ENCODE data around the gene ITM2B. TPM values are rescaled to one million over a fixed set of nuclear protein-coding genes. Genes with fewer than 3 reads are reported as not detected.

Gene ITM2B
- total and polyA plus RNA-seq, 9 donors: 185 to 426 (median 336) TPM

DNA sequence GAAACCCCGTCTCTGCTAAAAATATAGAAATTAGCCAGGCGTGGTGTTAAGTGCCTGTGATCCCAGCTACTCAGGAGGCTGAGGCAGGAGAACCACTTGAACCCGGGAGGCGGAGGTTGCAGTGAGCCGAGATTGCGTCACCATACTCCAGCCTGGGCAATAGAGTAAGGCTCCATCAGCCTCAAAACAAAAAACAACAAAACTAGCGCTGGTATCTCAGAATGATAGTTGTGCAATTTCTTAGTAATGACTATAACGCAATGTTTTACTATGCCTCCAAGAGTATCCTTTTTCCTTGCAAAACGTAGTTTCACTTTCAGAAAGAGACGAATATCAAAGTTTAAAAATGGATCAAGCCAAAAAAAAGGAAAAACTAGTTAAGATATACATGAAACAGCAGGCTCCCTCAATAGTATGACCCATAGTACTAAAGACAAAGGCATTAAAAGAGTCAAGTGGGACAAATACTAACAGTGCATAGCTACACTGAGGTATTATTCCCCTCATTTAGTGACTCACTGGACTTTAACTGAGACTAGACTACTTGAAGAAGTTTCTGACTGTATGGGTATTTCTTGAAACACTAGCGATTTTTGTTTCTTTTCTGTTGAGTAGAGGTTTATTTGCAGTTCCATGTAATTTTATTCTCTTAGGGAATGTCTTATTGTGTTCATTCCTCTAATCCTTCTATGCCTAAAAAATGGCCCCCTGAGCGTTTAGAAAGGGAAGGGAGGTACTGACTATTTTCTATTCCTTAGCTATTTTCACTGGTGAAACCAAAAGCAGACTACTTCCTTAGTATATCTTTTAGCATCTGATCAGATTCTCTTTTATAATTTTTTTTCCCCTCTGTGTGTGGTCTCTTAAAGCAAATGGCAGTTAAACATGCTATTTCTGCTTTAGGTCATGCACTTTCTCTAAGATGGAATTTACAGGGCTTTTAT is 10.4 kb upstream of the ITM2B start:
- Histone ChIP-seq H3K36me3 (ENCODE audit: control insufficient read depth, insufficient read depth, low read length) (no peaks in the 10 kb centered on the region), H3K27me3 (ENCODE audit: control insufficient read depth, insufficient read depth, low read length) (peaks cover 4% of the 10 kb centered on the region), H3K4me3 (ENCODE audit: low read length) (no peak overlapping the region), H3K9me3 (replicated peaks; ENCODE audit: control insufficient read depth, low read depth, low read length) (no peaks in the 10 kb centered on the region), H3K27ac (ENCODE audit: low read length) (peak overlapping the region; percentile 23), H3K4me1 (ENCODE audit: control insufficient read depth, insufficient read depth, low read length) (no peaks in the 10 kb centered on the region)
- no peak for DNase-seq
- WGBS (ENCODE audit: insufficient coverage): 90% methylated on average over 4 of the region's 12 CpGs

DNA sequence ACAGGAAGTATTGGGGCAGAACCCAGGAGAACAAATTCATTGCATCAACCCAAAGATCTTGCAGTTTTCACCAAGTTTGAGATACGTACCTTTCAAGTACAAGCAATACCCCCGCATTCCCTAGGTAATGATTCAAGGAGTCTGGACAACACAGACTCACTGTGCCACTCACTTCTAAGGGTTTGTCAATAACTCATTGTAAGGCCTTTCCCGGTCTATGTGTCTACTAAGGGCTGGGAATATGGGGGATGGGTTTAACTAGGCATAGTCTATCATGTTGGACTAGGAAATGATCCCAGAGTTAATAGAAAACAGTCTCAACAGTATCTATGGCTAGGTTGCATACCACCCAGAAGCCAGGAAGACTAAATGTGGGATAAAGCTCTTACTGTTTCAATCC is 8.3 kb upstream of the ITM2B start:
- Histone ChIP-seq H3K27ac (ENCODE audit: low read length) (no peak overlapping the region), H3K4me1 (ENCODE audit: control insufficient read depth, insufficient read depth, low read length) (no peaks in the 10 kb centered on the region), H3K9me3 (replicated peaks; ENCODE audit: control insufficient read depth, low read depth, low read length) (no peaks in the 10 kb centered on the region), H3K4me3 (ENCODE audit: low read length) (no peak overlapping the region), H3K27me3 (ENCODE audit: control insufficient read depth, insufficient read depth, low read length) (peaks cover 4% of the 10 kb centered on the region), H3K36me3 (ENCODE audit: control insufficient read depth, insufficient read depth, low read length) (no peaks in the 10 kb centered on the region)
- DNase-seq: no peak
- WGBS (ENCODE audit: insufficient coverage): 100% methylated on average over 1 of the region's 3 CpGs

DNA sequence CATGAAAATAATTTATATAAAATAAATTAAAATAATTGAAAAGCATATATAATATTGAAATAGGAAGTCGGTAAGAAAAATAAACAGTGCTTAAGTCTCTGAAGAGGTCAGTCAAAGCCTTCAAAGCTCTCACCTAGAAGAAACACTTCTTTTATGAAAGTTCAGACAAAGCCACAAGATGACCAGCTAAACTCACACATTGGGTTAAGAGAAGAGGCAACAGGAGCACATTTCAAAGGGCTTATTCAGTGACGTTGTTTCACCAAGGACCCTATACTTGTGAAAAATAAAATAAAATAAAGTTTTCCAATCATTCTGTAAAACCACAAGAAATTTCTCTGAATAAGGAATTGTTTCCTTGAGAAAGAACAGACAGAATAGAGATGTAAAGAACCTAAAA is 2.5 kb upstream of the ITM2B start:
- DNase-seq: no peak
- H3K27ac ChIP-seq (ENCODE audit: low read length): no peak overlapping the region
- WGBS (ENCODE audit: insufficient coverage): no CpG with 5 or more reads among the region's 2 CpGs

DNA sequence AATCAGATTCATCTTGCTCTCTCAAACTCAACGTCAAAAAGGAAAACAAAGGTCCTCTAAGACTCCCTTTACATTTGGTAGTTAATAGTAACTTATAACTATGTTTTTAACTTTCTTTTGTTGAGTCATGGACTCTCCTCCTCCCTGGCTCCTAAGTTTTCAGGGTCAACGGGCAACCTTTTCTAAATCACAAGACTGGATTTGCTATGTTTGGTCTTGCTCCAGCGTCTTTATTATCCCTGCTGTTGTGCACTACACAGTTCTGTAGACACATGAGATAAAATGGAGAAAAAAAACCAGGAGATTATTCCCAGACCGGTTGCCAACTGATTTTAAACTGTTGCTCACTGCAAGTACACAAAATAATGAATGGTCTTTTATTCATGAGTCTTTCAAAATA is 1.9 kb upstream of the ITM2B start:
- no peaks in the 10 kb centered on the region for H3K9me3 ChIP-seq (replicated peaks; ENCODE audit: control insufficient read depth, low read depth, low read length)
- H3K4me1 ChIP-seq (ENCODE audit: control insufficient read depth, insufficient read depth, low read length): peaks cover 2% of the 10 kb centered on the region
- peaks cover 4% of the 10 kb centered on the region for H3K27me3 ChIP-seq (ENCODE audit: control insufficient read depth, insufficient read depth, low read length)
- H3K27ac ChIP-seq (ENCODE audit: low read length): no peak overlapping the region
- no peak overlapping the region for H3K4me3 ChIP-seq (ENCODE audit: low read length)
- WGBS (ENCODE audit: insufficient coverage): no CpG with 5 or more reads among the region's 4 CpGs
- no peaks in the 10 kb centered on the region for H3K36me3 ChIP-seq (ENCODE audit: control insufficient read depth, insufficient read depth, low read length)
- DNase-seq: no peak

More for the DNA sequence above, 2.5 kb upstream of the ITM2B start:
- peaks cover 2% of the 10 kb centered on the region for H3K4me1 ChIP-seq (ENCODE audit: control insufficient read depth, insufficient read depth, low read length)
- H3K36me3 ChIP-seq (ENCODE audit: control insufficient read depth, insufficient read depth, low read length): no peaks in the 10 kb centered on the region
- no peaks in the 10 kb centered on the region for H3K9me3 ChIP-seq (replicated peaks; ENCODE audit: control insufficient read depth, low read depth, low read length)
- H3K4me3 ChIP-seq (ENCODE audit: low read length): no peak overlapping the region
- peaks cover 4% of the 10 kb centered on the region for H3K27me3 ChIP-seq (ENCODE audit: control insufficient read depth, insufficient read depth, low read length)

DNA sequence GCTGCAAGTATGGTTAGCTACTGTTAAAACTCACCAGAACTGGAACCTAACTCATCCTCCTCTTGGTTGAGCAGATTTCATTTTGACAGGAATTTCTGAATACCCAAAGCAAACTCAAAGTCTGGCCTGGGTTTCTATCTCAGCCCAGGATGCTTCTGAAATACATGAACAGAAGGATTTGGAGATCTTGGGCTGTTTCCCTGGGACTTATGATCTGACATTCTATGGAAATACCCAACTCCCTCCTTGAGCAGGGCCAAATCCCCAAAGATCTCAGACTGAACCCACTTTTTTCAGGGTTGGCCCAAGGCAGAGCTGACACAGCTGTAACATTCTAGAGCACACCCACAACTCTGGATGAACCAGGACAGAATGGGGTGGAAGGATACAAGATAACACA is 1.1 kb upstream of the ITM2B start:
- Histone ChIP-seq H3K27me3 (ENCODE audit: control insufficient read depth, insufficient read depth, low read length) (peaks cover 4% of the 10 kb centered on the region), H3K4me3 (ENCODE audit: low read length) (no peak overlapping the region), H3K9me3 (replicated peaks; ENCODE audit: control insufficient read depth, low read depth, low read length) (no peaks in the 10 kb centered on the region), H3K27ac (ENCODE audit: low read length) (no peak overlapping the region), H3K4me1 (ENCODE audit: control insufficient read depth, insufficient read depth, low read length) (peaks cover 7% of the 10 kb centered on the region), H3K36me3 (ENCODE audit: control insufficient read depth, insufficient read depth, low read length) (no peaks in the 10 kb centered on the region)
- no peak for DNase-seq

DNA sequence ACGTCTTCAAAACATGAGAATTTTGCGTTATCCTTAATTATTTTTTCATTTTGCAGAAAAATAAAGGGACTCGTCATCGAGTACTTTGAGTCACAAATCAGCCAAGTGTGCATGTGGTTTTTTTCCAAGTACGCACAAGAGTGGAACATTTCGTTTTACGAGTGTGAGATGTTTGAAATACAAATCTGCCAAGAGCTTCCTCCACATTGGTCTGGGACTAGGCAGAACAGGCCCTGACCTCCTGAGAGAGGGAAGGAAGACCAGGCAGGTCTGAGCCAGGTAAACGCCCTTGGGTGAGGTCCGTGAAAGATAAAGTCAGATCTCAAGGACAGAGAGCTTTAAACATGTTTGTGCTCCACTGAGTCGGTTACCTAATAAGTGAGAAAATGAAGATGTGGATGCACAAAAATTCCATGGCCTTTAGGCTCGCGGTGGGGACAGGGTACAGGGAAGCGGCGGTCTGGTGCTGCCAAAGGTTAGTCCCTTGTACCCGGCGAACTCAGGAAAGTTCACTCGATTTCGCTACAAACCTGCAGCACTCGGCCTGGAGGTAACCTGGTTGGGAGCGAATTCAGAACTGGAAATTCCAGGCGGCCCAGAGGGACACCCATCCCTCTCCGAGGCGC is 473 bp upstream of the ITM2B start:
- DNase-seq: peak; percentile 50
- 18% methylated on average over 18 of the region's 23 CpGs for WGBS (ENCODE audit: insufficient coverage)
- Histone ChIP-seq H3K27me3 (ENCODE audit: control insufficient read depth, insufficient read depth, low read length) (peaks cover 2% of the 10 kb centered on the region), H3K4me1 (ENCODE audit: control insufficient read depth, insufficient read depth, low read length) (peaks cover 9% of the 10 kb centered on the region), H3K4me3 (ENCODE audit: low read length) (peak overlapping the region; percentile 75), H3K36me3 (ENCODE audit: control insufficient read depth, insufficient read depth, low read length) (no peaks in the 10 kb centered on the region), H3K27ac (ENCODE audit: low read length) (peak overlapping the region; percentile 71), H3K9me3 (replicated peaks; ENCODE audit: control insufficient read depth, low read depth, low read length) (no peaks in the 10 kb centered on the region)

DNA sequence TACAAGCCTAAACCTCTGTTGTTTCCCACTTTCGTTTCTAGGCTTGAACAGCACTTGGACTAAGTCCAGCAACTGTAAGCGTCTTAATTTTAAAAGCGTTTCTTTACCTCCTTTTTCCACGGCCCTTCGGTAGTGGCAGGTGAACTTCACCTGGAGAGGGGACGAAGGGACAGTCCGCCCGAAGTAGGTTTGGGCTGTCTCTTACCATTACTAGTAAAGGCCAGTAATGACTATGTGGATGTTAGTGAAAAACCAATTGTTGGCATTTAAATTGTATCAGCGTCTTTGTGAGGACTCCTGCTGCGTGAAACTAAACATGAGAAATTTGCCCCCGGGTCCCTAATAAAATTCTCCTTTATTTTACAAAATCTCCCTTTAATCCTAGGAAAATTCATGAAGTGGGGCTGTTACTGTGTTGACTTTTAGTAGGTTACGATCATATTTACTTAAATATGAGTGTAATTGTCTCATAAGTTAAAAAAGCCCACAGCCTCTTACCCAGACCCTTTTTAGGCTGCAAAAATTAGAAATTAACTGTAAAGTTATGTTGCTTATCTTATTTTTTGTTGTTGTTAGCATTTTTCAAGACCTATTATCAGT is 983 bp downstream of the ITM2B start:
- Histone ChIP-seq H3K4me3 (ENCODE audit: low read length) (peak overlapping the region; percentile 75), H3K27me3 (ENCODE audit: control insufficient read depth, insufficient read depth, low read length) (no peaks in the 10 kb centered on the region), H3K36me3 (ENCODE audit: control insufficient read depth, insufficient read depth, low read length) (no peaks in the 10 kb centered on the region), H3K4me1 (ENCODE audit: control insufficient read depth, insufficient read depth, low read length) (peaks cover 9% of the 10 kb centered on the region), H3K27ac (ENCODE audit: low read length) (peak overlapping the region; percentile 95), H3K9me3 (replicated peaks; ENCODE audit: control insufficient read depth, low read depth, low read length) (no peaks in the 10 kb centered on the region)
- 0% methylated on average over 3 of the region's 12 CpGs for WGBS (ENCODE audit: insufficient coverage)
- DNase-seq: peak; percentile 86

DNA sequence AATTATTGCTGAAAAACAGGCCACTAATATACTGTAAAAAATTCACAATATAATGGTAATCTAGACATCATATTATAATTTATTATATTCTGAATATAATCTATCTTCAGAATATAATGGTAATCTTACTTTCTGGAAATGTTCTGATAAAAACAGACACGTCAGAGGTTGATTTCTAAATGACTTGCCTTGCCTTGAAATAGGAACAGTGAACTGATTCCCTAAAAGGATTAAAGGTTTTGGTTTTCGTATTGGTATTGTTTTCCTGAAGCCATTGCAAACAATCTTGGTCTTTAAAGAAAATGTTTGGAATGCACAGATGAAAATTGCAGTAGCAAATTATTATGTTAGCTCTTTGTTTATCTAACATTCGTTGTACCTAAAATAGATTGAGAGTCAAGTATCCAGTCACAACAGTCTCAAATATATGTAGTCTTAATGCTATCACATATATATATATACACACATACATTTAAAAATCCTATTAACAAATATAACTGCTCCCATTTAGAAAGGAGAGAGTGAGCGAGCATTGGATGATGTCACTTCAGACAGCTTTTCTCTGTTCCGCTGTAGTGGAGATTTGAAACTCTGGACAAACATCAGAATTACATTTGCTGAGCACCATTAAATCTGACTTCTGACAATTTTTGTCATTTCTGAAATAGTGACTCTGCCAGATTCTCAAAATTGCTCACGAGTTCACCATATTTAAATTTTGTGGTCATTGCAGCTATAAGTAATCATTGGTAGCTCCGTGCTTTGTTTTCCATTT is 1.7 kb downstream of the ITM2B start:
- peak overlapping the region; percentile 75 for H3K4me3 ChIP-seq (ENCODE audit: low read length)
- H3K27ac ChIP-seq (ENCODE audit: low read length): peak overlapping the region; percentile 95
- no CpG with 5 or more reads among the region's 7 CpGs for WGBS (ENCODE audit: insufficient coverage)
- H3K36me3 ChIP-seq (ENCODE audit: control insufficient read depth, insufficient read depth, low read length): peaks cover 8% of the 10 kb centered on the region
- DNase-seq: peak; percentile 74
- no peaks in the 10 kb centered on the region for H3K9me3 ChIP-seq (replicated peaks; ENCODE audit: control insufficient read depth, low read depth, low read length)
- H3K4me1 ChIP-seq (ENCODE audit: control insufficient read depth, insufficient read depth, low read length): peaks cover 9% of the 10 kb centered on the region
- no peaks in the 10 kb centered on the region for H3K27me3 ChIP-seq (ENCODE audit: control insufficient read depth, insufficient read depth, low read length)

DNA sequence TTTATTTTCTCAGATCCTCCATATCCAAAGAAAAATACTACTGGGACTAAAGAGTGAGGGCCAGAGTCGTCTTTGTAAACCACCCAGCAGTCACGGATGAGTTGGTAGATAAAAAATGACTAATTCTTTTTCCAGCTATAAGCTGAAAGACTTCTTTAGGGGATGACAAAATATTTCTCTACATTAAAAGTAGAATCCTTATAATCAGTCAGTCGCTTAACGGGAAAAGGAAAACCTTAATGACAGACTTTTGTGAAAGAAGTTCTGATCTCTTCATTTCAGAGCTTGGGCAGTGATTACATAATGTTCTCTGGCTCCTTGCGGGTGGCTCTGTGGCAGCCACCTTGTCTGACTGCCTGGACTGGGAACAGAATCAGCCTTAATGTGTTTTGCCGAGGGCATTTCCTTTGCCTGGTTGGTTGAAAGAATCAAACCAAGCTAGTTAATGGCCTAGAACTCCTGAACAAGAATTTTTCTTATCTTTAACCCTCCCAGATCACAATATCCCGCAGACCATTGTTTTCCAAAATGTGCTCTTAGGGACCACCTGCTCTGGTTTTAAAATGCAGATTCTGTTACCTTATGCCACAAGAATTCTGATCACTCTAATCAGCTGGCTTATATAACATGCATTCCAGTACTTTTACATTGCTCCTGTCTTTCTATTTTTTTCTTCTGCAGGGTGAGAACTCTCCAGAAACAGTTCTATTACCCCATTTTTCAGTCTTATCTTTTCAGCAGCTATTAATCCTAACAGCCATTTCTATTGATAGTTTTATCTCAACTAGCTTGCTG is 2.5 kb downstream of the ITM2B start:
- Histone ChIP-seq H3K4me1 (ENCODE audit: control insufficient read depth, insufficient read depth, low read length) (peaks cover 9% of the 10 kb centered on the region), H3K36me3 (ENCODE audit: control insufficient read depth, insufficient read depth, low read length) (peaks cover 9% of the 10 kb centered on the region), H3K27me3 (ENCODE audit: control insufficient read depth, insufficient read depth, low read length) (no peaks in the 10 kb centered on the region), H3K4me3 (ENCODE audit: low read length) (peak overlapping the region; percentile 75), H3K9me3 (replicated peaks; ENCODE audit: control insufficient read depth, low read depth, low read length) (no peaks in the 10 kb centered on the region), H3K27ac (ENCODE audit: low read length) (peak overlapping the region; percentile 95)
- 60% methylated on average over 2 of the region's 7 CpGs for WGBS (ENCODE audit: insufficient coverage)
- DNase-seq: peak; percentile 48

All from muscle of leg (tissue), 11 donors.